GM18858 (cell line): ENCODE measurements around the gene PICALM.
A peak's percentile ranks its signal among the peaks of the same experiment; 100 is the strongest.

Source experiments
- ATAC-seq: cut with Tn5 transposase; IDR thresholded peaks from one replicate; pipeline ENCODE4 v1.9.1; 2021; ENCODE audit not compliant: unreplicated experiment

Gene PICALM

DNA sequence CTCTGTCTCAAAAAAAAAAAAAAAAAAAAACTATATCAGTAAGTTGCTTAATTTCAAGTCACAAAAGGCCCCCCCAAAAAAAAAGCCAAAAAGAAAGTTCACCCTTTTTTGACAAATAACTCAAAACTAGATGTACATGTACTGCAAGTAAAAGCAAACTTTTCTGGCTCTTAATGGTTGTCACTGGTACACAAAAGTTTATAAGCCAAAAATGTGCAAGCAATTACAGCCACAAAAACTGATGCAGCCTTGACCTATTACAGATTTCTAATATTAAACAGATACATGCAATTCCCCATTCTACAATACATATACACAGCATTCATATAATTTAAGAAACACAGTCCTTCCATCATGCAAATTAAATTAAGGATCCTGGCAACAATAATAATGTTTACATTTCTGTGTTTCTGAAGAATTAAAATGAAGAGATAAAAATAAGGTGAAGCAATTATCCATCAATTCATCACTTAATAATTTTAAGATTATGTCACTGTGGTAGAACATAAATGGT, 18.6 kb downstream of the PICALM start:
- ATAC-seq = no peak

DNA sequence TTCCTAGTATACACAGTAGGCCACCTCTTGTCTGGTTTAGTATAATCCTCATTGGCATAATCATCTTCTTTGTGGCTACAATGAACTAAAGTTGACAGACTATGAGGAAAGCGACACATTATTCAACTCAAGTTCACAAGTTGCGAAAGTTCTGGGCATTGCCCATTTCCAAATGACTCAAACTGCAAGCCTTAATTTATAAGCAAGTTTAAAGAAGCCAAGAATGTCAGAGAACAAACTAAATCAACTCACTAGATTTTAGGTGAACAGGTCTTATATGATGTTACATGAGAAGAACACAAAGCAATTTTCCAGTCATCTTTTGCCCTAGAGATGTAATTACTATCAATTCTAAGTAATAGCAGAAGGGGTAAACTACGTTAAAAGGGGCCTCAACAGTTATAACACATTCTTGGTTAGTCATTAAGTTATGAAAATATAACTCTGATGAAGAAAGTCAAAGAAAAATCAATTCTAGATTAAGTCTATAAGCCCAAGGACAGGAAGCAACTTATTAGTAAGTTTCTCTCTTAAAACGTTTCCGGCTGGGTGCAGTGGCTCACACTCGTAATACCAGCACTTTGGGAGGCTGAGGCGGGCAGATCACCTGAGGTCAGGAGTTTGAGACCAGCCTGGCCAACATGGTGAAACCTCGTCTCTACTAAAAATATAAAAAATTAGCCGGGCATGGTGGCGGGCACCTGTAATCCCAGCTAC, 21.5 kb downstream of the PICALM start:
- ATAC-seq = peak; percentile 27

DNA sequence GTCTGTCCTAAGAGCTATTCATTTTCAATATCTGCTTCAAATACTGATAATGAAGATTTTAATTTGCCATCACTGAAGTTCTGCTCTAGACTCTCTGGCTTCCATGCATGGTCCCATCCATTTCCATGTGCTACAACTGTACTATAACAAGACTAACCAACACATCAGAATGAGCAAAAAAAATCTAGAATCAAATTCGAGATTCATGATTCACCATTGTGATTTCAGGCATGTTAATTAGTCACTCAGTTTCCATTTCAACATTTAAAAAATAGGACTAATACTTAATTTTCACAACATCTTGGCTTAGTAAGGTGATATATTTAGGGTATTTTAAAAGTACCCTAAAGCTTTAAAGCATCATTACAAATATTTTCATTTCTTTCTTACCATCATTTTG, 22.8 kb downstream of the PICALM start:
- no peak for ATAC-seq

DNA sequence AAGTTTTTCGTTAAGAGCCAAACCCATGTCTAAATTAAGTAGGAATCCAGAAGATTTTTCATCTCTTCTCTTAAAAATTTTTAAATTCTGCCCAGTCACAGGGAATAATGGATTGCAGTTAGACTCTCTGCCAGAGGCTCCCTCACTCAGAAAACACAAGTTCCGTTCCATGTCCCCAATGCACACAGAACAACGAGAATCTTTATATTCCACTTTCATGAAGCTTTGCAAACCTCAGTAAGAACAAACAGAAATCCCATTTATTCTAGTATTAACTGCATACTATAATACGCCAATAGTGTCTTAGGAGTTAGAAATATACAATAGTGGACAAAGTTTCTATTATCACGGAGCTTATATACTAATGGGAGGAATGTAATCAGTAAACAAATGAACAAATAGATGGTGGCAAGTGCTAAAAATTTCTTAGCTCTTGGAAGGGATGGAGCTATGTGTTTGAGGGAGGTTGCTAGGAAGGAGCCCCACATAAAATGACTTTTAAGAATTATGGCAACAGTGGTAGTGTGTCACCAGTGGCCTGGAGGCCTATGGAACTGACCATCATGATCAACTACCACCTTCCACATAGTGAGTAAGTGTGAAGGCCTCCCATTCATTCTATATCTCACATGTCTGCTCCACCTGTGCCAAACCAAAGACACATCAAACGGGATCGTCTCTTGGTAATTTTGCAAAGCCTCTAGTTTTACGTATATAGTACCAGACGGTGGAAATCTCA, 24.9 kb downstream of the PICALM start:
- no peak for ATAC-seq

DNA sequence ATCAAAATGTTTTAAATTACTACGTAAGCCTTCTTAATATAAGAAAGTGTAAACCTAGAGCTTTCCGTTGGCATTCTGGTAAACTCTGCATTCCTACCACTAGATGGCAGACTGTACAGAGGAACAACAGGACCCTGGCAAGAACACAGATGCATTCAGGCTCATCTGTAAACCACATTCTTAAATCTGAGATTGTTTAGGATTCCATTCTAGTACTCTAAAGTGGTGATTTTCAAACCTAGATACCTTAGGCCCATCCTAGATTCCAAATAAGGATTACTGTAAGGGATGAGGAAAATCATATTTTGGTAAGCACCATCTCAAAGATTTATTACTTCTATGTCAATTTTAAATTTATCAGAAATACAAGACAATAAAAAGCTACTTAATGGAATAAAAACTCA, 26.9 kb downstream of the PICALM start:
- ATAC-seq = peak; percentile 54

DNA sequence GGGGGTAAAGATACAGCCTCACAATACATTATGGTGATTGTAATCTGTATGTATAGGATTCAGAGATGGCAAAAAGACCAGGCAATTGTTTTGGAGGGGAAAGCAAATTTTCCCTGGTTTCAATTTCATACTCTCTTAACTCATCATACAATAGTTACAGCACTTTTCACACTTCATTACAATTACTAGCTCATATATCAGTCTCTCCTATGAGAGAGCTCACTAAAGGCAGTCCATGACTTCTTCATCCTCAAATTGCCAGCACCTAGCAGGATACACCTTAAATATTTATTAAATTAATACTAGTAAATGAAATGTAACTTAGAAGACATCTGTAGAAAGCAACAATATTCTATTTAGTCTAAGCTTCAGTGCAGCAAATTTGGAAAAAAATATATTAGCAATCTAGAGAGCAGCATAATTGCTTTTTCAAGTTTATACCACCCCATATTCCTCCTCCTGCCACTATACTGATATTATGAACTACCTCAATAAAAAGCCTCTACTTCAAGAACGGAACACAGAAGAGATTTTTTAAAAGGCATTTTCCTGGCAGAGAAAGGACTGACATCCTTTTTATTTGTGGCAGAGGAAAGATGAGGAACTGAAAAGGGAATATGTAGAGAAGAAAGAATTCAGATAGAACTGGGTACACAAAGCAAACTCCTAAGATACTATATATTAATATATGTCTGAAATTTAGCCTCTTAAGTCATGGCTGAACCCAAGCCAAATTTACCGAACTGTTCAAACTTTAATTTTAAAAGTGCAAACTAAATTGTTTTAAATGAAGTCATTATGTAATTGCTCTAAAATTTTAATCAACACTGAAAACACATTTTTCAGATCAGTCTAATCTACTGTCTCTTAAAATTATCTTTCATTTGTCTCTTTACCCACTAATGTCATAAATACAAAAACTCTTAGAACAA, 27.7 kb downstream of the PICALM start:
- ATAC-seq = no peak

DNA sequence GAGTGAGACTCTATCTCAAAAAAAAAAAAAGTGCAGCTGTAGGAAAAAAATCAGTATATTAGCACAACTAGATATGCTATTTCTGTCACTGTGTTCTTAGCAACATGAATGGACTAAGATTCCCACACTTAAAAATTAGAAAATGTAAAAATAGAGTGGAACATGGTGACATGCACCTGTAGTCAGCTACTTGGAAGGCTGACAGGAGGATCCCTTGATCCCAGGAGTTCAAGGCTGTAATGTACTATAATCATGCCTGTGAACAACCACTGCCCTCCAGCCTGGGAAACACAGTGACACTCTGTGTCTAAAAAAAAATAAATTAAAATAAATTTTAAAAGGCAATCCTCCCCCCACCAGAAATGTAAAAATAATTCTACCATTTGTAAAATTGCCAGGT, 29.8 kb downstream of the PICALM start:
- no peak for ATAC-seq

DNA sequence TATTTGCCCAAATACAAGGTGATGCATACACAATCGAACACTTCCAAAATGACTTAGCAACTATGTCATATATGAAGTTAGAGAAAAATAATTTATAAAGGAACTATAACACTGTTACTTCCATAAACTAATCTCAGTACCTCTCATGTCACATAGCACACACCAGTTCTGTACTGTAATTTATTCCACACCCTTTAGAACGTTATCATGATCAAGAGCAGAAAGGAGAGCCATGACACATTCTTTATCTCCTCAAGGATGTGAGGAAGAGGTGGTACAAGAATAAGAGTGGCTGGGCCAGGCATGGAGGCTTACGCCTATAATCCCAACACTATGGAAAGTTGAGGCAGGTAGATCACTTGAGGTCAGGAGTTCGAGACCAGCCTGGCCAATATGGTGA, 31.1 kb downstream of the PICALM start:
- ATAC-seq = no peak

DNA sequence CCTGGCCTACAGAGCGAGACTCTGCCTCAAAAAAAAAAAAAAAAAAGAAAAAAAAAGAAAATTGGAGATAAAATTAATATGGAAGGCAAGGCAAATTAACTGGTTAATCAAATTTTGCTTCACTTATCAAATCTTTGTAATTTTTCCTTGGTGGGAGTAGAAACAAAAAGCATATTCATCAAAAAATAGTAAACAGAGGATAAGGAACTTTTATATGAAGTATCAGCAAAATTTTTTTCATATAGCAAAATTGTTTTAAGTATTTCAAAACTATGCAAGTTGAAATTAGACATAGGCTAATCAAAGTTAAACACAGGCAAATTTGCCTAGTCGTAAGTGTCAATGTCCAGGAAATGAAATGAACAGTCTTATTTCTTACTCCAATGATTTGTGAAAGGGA, 33.0 kb downstream of the PICALM start:
- no peak for ATAC-seq

DNA sequence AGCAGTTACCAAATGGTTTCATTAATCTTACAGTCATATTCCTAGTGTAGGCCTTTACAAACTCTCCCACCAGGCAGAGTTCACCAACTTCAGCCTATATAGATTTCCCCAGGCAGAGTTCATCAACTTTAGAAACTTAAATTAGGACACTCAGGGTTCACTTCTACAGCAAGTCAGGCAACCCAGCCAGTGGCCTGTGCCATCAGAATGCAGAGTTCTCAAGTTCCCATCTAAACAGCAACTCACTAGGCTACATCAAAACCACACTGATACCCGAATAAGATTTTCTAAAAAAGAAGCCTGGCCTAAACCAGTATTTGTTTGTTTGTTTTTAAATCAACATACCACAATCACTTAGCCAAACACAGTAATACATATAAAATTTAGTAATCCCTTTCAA, 33.7 kb downstream of the PICALM start:
- ATAC-seq = no peak

DNA sequence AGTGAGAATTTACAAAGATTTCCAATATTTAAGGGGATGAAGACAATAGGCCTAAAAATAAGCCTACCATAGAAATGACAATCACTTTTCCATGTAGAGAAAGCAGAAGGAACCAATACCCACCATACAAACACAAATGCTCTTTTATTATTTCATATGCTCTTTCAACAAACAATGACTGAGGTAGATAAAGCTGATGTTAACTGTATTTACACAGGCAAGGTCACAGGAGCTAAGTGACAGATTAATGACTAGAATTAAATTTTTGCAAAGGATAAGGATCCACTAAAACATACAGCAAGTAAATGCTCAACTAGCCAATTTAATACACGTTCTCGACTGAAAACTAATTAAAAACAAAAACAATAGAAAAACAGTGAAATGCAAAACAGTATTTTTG, 34.2 kb downstream of the PICALM start:
- no peak for ATAC-seq

DNA sequence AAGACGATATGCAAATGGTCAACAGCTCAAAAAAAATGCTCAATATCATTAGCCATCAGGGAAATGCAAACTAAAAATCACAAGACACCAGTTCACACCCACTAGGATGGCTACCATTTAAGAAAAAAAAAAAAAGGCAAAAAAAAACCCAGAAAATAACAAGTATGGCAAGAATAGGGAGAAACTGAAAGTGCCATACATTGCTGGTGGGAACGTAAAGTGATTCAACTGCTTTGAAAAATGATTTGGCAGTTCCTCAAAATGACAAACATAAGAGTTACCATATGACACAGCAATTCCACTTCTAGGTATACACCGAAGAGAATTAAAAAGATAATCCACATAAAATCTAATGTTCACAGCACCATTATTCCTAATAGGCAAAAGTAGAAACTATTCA, 47.5 kb downstream of the PICALM start:
- no peak for ATAC-seq

DNA sequence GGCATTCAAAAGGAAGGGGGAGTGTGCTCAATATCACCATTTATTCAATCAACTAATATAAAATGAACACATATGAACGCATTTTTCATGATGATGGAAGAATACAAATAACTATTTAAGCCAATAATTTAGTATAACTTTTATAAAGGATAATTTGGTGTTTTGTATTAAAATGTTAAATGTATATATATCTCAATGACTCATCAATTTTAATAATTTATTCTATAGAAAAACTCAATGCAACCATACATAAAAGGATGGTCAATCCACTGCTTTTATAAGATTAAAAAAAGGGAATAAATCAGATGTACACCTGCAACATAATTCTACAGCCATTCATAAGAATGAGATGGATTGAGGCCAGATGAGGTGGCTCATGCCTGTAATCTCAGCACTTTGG, 50.6 kb downstream of the PICALM start:
- ATAC-seq = no peak

DNA sequence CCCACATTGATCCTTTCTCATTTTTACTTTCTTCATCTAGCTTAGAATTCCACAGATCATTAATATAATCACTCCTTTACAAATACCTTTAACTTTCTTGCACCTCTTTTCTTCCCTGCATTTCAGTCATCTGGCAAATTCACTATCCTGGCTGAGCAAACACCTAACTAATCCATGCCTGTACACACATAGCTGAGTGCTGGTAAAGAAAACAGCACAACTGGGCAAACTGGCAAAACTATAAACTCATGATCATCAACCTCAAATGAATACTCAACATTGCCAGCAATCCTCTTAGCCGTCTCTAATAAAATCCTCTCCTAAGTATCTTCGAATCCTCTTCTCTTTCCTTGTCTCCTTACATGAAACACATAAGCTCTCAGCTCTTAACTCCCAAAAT, 52.4 kb downstream of the PICALM start:
- no peak for ATAC-seq

DNA sequence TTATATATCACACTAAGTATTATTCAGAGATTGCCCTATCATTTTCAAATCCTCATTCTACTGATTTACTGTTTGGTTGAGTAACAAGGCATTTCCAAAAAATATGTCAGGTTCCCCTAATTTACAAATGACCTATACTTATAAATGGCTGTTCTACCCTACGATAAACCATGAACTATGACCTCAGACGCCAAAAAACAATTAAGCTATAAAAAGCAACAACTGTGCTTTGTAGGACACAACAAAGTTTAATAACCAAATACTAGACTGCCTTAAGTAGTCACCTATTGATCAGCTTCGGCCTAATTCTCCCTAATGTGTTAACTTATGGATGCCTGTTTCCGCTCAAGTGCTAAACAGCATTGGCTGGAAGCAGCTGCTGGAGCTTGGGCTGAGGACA, 53.2 kb downstream of the PICALM start:
- ATAC-seq = no peak

DNA sequence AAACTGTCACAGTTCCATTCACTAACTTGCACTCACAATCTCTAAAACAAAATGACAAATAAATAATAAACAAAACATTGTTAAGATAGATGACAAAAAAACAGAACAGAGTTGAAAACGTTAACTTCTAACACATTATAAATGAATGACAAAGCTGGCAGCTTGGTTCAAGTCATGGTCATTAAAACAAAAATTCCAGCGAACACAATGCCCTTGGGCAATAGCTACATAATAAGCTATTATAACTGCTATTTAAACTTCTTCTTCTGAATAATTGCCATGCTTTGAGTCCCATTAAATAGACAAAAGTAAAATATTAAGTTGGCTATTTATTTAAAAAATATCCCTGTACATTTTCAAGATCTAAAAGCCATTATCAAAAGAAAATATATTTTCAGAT, 54.7 kb downstream of the PICALM start:
- ATAC-seq = no peak

DNA sequence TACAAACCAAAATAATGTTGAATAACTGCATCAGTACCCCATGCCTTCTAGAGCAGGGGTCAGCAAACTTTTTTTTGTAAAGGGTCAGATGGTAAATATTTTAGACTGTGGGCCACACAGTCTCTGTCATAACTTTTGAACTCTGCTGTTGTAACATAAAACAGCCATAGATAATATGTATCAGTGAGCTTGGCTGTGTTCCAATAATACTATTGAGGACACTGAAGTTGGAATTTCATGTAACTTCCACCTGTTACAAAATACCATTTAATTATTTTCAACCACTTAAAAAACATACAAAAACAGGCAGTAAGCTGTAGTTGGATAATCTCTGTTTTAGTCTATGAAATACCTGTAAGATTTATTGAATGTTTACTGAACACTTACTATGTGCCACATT, 55.2 kb downstream of the PICALM start:
- ATAC-seq = no peak

DNA sequence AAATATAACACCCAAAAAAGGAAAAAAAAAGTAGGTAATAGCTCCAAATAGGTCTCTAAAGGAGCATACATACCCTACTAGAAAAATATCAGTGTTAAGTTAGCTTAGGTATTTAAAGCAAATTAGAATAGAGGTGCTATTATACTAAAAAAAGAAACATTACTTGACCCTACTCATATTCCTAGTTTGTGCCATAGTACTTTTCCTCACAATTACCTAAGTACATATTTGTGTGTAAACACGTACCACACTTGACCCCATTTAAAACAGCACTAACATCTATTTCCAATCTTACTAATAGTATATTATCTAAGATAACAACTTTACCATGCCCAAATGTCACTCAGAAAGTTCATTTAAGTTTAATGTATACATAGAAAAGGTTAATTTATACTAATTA, 57.7 kb downstream of the PICALM start:
- no peak for ATAC-seq

DNA sequence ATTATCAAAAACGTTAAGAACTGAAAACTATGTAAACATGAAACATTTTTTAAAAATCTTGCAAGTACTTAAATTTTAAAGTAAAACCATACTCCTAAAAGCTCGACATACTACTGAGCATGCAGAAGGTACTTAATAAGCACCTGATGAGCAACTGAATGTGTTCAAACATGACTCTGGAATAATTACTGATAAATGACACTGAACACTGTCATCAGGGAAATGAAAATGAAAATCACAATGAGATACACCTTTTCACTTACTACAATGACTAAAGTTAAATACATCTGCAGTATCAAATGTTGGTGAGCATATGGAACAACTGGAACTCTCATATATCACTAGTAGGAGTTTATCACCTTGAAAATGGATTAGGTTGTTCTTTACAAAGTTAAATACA, 65.2 kb downstream of the PICALM start:
- ATAC-seq = no peak

DNA sequence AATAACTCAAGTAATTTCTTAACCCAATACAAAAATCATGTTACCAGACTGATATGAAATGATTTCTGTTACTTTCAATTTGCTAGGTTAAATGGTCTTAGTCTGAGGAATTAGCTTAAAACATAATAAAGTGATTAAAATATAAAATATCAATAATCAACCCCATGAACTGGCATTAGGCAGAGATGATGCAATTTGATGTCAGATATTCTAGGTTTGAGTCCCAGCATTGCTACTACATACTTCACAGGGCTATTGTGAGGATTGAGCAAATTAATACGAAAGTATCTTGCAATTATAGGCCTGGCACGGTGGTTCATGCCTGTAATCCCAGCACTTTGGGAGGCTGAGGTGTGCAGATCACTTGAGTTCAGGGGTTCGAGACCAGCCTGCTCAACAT, 66.5 kb downstream of the PICALM start:
- no peak for ATAC-seq

DNA sequence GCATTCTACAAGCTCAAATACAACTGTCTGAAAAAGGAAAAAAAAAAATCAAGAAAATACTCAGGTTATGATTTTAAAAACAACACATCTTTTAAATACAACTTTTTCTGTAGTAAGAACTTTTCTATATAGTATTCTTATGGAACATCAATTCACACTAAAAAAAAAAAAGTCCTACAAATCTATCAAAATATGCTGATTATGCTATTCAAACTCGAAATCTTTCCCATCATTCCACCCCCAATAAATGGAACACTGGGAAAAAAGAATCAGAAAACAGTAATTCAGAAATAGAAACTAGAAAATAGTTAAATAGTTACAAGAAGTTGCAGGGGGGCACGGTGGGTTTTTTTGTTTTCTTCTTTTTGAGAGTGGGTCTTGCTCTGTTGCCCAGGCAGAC, 77.4 kb downstream of the PICALM start:
- no peak for ATAC-seq

DNA sequence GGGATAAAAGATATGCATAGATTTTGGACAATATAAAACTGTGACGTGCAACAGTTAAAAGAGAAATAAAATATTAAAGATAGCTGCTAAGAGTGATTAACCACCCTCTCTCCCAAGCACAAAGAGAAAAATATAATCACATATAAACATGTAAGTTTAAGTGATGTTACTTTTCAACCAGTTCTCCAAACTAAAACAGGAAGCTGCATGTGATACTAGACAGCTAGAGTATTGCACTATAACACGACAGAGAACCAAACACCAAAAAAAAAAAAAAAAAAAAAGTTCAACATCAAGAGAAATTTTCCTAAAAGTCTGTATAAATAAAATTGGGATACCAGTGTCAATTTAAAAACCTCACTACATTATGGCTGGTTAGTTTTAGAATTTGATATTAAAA, 79.1 kb downstream of the PICALM start:
- no peak for ATAC-seq
